ENCODE data around the gene DUSP28. TPM values are rescaled to one million over a fixed set of nuclear protein-coding genes. Genes with fewer than 3 reads are reported as not detected.
A peak's percentile ranks its signal among the peaks of the same experiment; 100 is the strongest.
"Not testable (repeated sequence)": the region's sequence is repeated elsewhere in the genome, so short reads cannot be mapped to it uniquely, and the experiment has no call there.

Gene DUSP28
- total RNA-seq, 1 experiment from 2014 or later = 10.7 TPM

GRCh38 chr2:240520130-240520973, 39.8 kb upstream of the DUSP28 start:
- BruUV-seq (replicated peaks) = no TSS peak
- no peak overlapping the region for H3K4me3 ChIP-seq (ENCODE audit: low read depth in 2 of 2, low read length in 2 of 2)
- intact Hi-C loops (cut with micrococcal nuclease; ENCODE audit: unreplicated experiment) (no loop called here), in situ Hi-C loops (cut with HindIII; ENCODE audit: low pct_unique_long_range_greater_than_20kb, low sequenced_read_pairs) (no loop called here)
- ChIA-PET POLR2A (no interaction called here), CTCF (no interaction called here)
- no peaks in the 10 kb centered on the region for H3K36me3 ChIP-seq (ENCODE audit: control insufficient read depth, insufficient read depth, low read length)
- ATAC-seq (peak; percentile 62; the same call in 1 of the 2 replicates), DNase-seq (ENCODE audit: low read depth, low spot score) (no peak)
- no peaks in the 10 kb centered on the region for H3K4me1 ChIP-seq (ENCODE audit: control insufficient read depth, insufficient read depth, low read length)
- H3K9me3 ChIP-seq (ENCODE audit: control insufficient read depth, insufficient read depth, low read depth, low read length) = peaks cover 9% of the 10 kb centered on the region; the same call in 1 of the 2 replicates
- TF ChIP-seq SIN3A (IDR thresholded peaks at IDR 0.05; ENCODE audit: borderline replicate concordance, insufficient read depth, low read depth, low read length) = no peak
- TF ChIP-seq REST (IDR thresholded peaks at IDR 0.05; ENCODE audit: insufficient read depth in 1 of 2, low read depth in 2 of 2, low read length in 1 of 2) = no peak
- TF ChIP-seq, protein P1, sequence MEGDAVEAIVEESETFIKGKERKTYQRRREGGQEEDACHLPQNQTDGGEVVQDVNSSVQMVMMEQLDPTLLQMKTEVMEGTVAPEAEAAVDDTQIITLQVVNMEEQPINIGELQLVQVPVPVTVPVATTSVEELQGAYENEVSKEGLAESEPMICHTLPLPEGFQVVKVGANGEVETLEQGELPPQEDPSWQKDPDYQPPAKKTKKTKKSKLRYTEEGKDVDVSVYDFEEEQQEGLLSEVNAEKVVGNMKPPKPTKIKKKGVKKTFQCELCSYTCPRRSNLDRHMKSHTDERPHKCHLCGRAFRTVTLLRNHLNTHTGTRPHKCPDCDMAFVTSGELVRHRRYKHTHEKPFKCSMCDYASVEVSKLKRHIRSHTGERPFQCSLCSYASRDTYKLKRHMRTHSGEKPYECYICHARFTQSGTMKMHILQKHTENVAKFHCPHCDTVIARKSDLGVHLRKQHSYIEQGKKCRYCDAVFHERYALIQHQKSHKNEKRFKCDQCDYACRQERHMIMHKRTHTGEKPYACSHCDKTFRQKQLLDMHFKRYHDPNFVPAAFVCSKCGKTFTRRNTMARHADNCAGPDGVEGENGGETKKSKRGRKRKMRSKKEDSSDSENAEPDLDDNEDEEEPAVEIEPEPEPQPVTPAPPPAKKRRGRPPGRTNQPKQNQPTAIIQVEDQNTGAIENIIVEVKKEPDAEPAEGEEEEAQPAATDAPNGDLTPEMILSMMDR (IDR thresholded peaks at IDR 0.05) = no peak
- no peak for TF ChIP-seq POLR2AphosphoS5 (IDR thresholded peaks at IDR 0.05; ENCODE audit: low read depth, low read length)
- TF ChIP-seq TCF7L2 (IDR thresholded peaks at IDR 0.05; ENCODE audit: low read depth, low read length) = no peak
- no peak overlapping the region for H3K27ac ChIP-seq (ENCODE audit: low read length)
- H3K27me3 ChIP-seq (ENCODE audit: control insufficient read depth, insufficient read depth, low read length) = no peaks in the 10 kb centered on the region

- intact Hi-C loops (cut with micrococcal nuclease; ENCODE audit: unreplicated experiment) (no loop called here), in situ Hi-C loops (cut with HindIII; ENCODE audit: low pct_unique_long_range_greater_than_20kb, low sequenced_read_pairs) (no loop called here)
- CTCF ChIA-PET = no interaction called here
- BruUV-seq (replicated peaks) = no TSS peak
- H3K4me1 ChIP-seq (ENCODE audit: control insufficient read depth, insufficient read depth, low read length) = no peaks in the 10 kb centered on the region
- H3K27me3 ChIP-seq (ENCODE audit: control insufficient read depth, insufficient read depth, low read length) = no peaks in the 10 kb centered on the region
- H3K27ac ChIP-seq (ENCODE audit: low read length) = no peak overlapping the region
- DNase-seq (ENCODE audit: low read depth, low spot score) (no peak), ATAC-seq (no peak)
- no peak overlapping the region for H3K4me3 ChIP-seq (ENCODE audit: low read depth in 2 of 2, low read length in 2 of 2)
- TF ChIP-seq REST (IDR thresholded peaks at IDR 0.05; ENCODE audit: insufficient read depth in 1 of 2, low read depth in 2 of 2, low read length in 1 of 2) (no peak), POLR2AphosphoS5 (IDR thresholded peaks at IDR 0.05; ENCODE audit: low read depth, low read length) (no peak), SIN3A (IDR thresholded peaks at IDR 0.05; ENCODE audit: borderline replicate concordance, insufficient read depth, low read depth, low read length) (no peak), TCF7L2 (IDR thresholded peaks at IDR 0.05; ENCODE audit: low read depth, low read length) (no peak)
- TF ChIP-seq, protein P1 (IDR thresholded peaks at IDR 0.05) = no peak
- POLR2A ChIA-PET = no interaction called here
- peaks cover 15% of the 10 kb centered on the region; the same call in 1 of the 2 replicates for H3K9me3 ChIP-seq (ENCODE audit: control insufficient read depth, insufficient read depth, low read depth, low read length)
- no peaks in the 10 kb centered on the region for H3K36me3 ChIP-seq (ENCODE audit: control insufficient read depth, insufficient read depth, low read length)
Measured at GRCh38 chr2:240520974-240521350, 39.2 kb upstream of the DUSP28 start.

- CTCF ChIA-PET; H3K27ac ChIP-seq (ENCODE audit: low read length); DNase-seq (ENCODE audit: low read depth, low spot score); intact Hi-C loops (cut with micrococcal nuclease; ENCODE audit: unreplicated experiment); H3K27me3 ChIP-seq (ENCODE audit: control insufficient read depth, insufficient read depth, low read length); POLR2A ChIA-PET; ATAC-seq; H3K4me3 ChIP-seq (ENCODE audit: low read depth in 2 of 2, low read length in 2 of 2); H3K36me3 ChIP-seq (ENCODE audit: control insufficient read depth, insufficient read depth, low read length); in situ Hi-C loops (cut with HindIII; ENCODE audit: low pct_unique_long_range_greater_than_20kb, low sequenced_read_pairs); BruUV-seq (replicated peaks); H3K4me1 ChIP-seq (ENCODE audit: control insufficient read depth, insufficient read depth, low read length): not testable (repeated sequence)
- peaks cover 20% of the 10 kb centered on the region; the same call in 1 of the 2 replicates for H3K9me3 ChIP-seq (ENCODE audit: control insufficient read depth, insufficient read depth, low read depth, low read length)
Measured at GRCh38 chr2:240521885-240522284, 38.3 kb upstream of the DUSP28 start.

Measured in Panc1 (cell line).